Esophagus squamous epithelium (tissue), 5 donors: Measurements from ENCODE around the gene GALNT7. TPM values are rescaled to one million over a fixed set of nuclear protein-coding genes. Genes with fewer than 3 reads are reported as not detected.

Experiments used
- DNase-seq: peaks from one replicate; lab custom pipeline; 2025; lab: John Stamatoyannopoulos, UW
- H3K27ac ChIP-seq, 4 donors: fragments of 200-600 bp; sonication (generic); one replicate each; pipeline ENCODE4 v1.5.1; 2016 to 2019; ENCODE audit warnings: mild to moderate bottlenecking in 1 of 4
- H3K27me3 ChIP-seq, 4 donors: fragments of 200-600 bp; sonication (generic); 1 replicate in 3 of 4; 2 replicates in 1 of 4; pipeline versions ENCODE4 v1.5.1 to v1.6.0; 2017 to 2021; ENCODE audit warnings: antibody characterized with exemption in 1 of 4
- H3K36me3 ChIP-seq, 3 donors: fragments of 200-600 bp; sonication (generic); one replicate each; pipeline ENCODE4 v1.5.1; 2016 to 2019
- H3K4me1 ChIP-seq, 3 donors: fragments of 200-600 bp; sonication (generic); one replicate each; pipeline ENCODE4 v1.5.1; 2017 to 2019
- H3K4me3 ChIP-seq, 4 donors: fragments of 200-600 bp; sonication (generic); 1 replicate in 3 of 4; 2 replicates in 1 of 4; pipeline ENCODE4 v1.5.1; 2016 to 2019; ENCODE audit warnings: mild to moderate bottlenecking in 2 of 4, moderate library complexity in 1 of 4
- H3K9me3 ChIP-seq, 3 donors: fragments of 200-600 bp; sonication (generic); one replicate each; pipeline ENCODE4 v1.5.1; 2016 to 2019
- CTCF ChIP-seq, 6 experiments: fragments of 450-650 bp in 4 of 6; fragments of 200-600 bp in 2 of 6; sonication (generic) in 2 of 6; IDR thresholded peaks; one replicate each; pipeline ENCODE4 v1.5.1; 2016 to 2019; ENCODE audit warnings: antibody characterized with exemption in 6 of 6, mild to moderate bottlenecking in 4 of 6, moderate library complexity in 4 of 6
- POLR2A ChIP-seq, 4 donors: fragments of 450-650 bp; IDR thresholded peaks; one replicate each; pipeline ENCODE4 v1.6.1; 2017; ENCODE audit warnings: antibody characterized with exemption in 4 of 4, mild to moderate bottlenecking in 4 of 4, moderate library complexity in 3 of 4
- WGBS, 2 donors: methylation state at CpG; one replicate each; pipeline ENCODE4 v1.1.5; 2018; 5-methylcytosine and 5-hydroxymethylcytosine counted together
- intact Hi-C: fragments of 100-400 bp; cut with DNase I; formaldehyde crosslinking; loops from one replicate; pipeline ENCODE4 v1.15.0; 2022
- total RNA-seq, 4 donors: library from RNA; depleted of rRNA; stranded (reverse); fragments of >200 nt; gene quantifications; one replicate each; pipeline ENCODE4 v1.1.0, GENCODE V29; 2016
- donor health status: DM: yes; HTN: yes; CAD: no.

Gene GALNT7
- total RNA-seq, 4 donors from 2014 or later = 17.9 to 33.8 (median 23.6) TPM

DNA sequence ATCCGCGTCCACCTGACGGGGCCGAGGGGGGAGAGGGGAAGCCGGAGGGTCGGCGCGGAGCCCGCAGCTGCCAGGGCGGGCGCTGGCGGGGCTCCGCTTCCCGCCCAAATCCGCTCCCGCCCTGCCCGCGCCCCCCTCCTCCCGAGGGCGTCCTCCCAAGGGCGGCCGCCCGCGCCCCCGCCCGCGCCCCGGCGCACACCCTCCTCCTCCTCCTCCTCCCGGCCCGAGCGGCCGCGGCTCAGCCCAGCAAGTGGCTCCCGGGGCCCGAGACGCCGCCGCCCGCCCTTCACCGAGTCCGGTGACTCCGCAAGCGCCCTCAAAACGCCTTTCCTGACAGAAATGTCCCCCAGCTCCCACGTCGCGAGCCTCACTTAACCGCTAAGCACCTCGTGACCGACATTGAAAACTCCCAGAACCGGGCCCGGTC is 165.1 kb downstream of the GALNT7 start:
- intact Hi-C loops = loop anchor here (5.0 kb wide), 1 partner anchor 34 kb away; no protein-coding TSS in a partner anchor
- DNase-seq = peak; percentile 36
- peaks cover 0 to 42% (median 11%) of the 10 kb centered on the region in 3 donors for H3K4me1 ChIP-seq
- peak overlapping the region; percentile 53 to 94 (median 90) for H3K4me3 ChIP-seq
- no peak for TF ChIP-seq CTCF (IDR thresholded peaks at IDR 0.05)
- no peak for TF ChIP-seq POLR2A (IDR thresholded peaks at IDR 0.05)
- no peaks in the 10 kb centered on the region for H3K27me3 ChIP-seq
- 0% methylated on average over 13 of the region's 53 CpGs; no CpG with 5 or more reads in 1 of the 2 donors for WGBS, 2 donors
- peaks cover 0 to 33% (median 2%) of the 10 kb centered on the region in 3 donors for H3K36me3 ChIP-seq
- no peaks in the 10 kb centered on the region for H3K9me3 ChIP-seq
- peak overlapping the region; percentile 93 to 100 (median 99) for H3K27ac ChIP-seq

DNA sequence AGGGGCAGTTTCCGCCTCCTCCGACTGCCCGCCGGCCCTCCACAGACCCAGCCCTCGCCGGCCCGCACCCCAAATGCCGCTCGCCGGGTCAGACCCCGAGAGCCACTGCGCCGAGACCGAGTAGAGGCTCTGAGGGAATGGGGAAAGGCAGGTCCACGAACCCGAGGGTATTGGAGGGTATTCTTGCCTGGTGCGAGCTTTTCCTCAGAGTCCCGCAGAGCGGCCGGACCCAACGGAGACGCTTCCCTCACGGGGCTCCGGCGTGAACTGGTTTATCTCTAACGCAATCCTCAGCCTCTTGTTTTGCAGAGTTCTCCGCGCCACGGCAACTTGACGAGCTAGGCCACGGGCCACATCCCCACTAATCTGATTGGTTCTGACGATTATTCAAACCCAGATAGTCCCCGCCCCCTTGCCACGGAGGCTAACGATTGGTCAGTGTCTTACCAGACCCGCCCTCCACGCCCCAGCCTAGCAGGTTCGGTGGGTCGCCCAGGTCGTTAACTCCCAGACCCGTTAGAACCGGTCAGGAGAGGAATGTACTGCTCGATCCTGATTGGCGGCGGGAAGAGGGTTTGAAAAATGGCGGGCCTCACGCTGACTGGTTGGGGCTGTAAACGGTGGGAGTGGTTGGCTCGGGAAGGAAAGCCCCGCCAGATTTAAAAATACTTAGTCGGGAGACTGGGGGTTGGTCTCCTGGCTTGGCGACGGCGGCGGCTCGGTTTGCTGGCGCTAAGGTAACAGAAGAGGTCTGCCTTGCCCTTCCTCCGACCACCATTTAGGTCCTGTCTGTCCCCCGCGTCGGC is 165.7 kb downstream of the GALNT7 start, which contains the start of gene HMGB2:
Gene HMGB2, minus strand, starts transcription at position 274 of the 806 bp plus-strand sequence. CDS start 709 bp downstream, outside the sequence.
- Histone ChIP-seq H3K4me1 (peaks cover 0 to 42% (median 11%) of the 10 kb centered on the region in 3 donors), H3K9me3 (no peaks in the 10 kb centered on the region), H3K27ac (peak within 1 kb of the TSS; percentile 93 to 100 (median 99)), H3K4me3 (peak within 1 kb of the TSS; percentile 53 to 94 (median 90)), H3K27me3 (no peaks in the 10 kb centered on the region), H3K36me3 (peaks cover 0 to 27% (median 0%) of the 10 kb centered on the region in 3 donors)
- TF ChIP-seq POLR2A (IDR thresholded peaks at IDR 0.05) = peak in 3 of 4 donors; percentile 93 to 99 (median 99)
- TF ChIP-seq CTCF (IDR thresholded peaks at IDR 0.05) = peak in 1 of 6 experiments; percentile 13
- intact Hi-C loops = loop anchor here (5.0 kb wide), 1 partner anchor 33 kb away; no protein-coding TSS in a partner anchor
- 0 to 1% methylated on average over 14 to 38 of the region's 61 CpGs for WGBS, 2 donors
- DNase-seq = peak; percentile 100

DNA sequence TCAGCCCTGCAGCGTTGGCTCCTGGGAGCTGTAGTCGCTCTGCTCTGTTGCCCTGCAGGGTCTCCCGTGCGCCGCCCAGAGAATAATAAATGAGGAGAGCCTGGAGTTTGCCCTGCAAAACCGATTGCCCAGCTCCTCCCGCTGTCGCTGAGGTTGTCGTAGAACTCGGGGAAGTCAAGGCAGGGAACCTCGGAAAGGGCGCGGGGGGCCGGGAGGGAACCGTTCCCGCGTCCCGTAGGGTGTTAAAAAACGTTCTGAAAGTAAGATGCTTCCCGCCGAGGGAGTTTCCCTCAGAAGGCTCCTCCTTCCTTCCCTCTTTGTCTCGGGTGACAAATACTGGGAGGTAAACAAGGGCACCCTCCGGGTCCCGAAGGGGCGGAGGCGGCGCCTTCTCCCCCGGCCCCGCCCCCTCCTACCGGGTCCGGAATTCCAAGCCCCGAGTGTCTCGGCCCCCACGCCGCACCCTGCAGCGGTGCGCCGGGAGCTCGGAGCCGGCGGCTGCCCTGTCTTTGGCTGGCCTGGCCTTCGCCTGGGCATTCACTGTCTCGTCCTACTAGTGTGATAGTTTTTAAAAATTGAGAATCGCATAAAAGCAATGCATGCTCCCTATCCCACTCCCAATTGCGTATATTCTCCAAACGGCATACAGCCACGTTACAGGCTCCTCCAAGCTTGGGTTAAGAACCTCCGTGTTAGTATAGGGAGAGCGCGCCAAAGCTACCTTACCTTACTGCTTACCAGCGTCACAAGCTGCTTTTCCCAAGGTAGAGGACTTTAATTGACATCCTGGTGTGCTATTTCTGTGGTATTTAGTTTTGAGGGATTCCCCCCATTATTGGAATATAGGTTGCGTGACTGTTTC is 166.5 kb downstream of the GALNT7 start:
- intact Hi-C loops = loop anchor here (5.0 kb wide), 1 partner anchor 32 kb away; no protein-coding TSS in a partner anchor
- Histone ChIP-seq H3K4me1 (peaks cover 0 to 42% (median 11%) of the 10 kb centered on the region in 3 donors), H3K36me3 (peaks cover 0 to 19% (median 0%) of the 10 kb centered on the region in 3 donors), H3K9me3 (no peaks in the 10 kb centered on the region), H3K27me3 (no peaks in the 10 kb centered on the region), H3K27ac (peak overlapping the region; percentile 78 to 100 (median 99)), H3K4me3 (peak overlapping the region; percentile 53 to 94 (median 90))
- no peak for DNase-seq
- 3 to 5% methylated on average over 8 to 22 of the region's 52 CpGs for WGBS, 2 donors
- peak in 3 of 4 donors; percentile 24 to 65 (median 25) for TF ChIP-seq POLR2A (IDR thresholded peaks at IDR 0.05)
- TF ChIP-seq CTCF (IDR thresholded peaks at IDR 0.05) = no peak

GRCh38 chr4:173337463-173337862 is 168.9 kb downstream of the GALNT7 start:
- Histone ChIP-seq H3K36me3 (no peaks in the 10 kb centered on the region), H3K4me3 (no peak overlapping the region), H3K27me3 (no peaks in the 10 kb centered on the region), H3K27ac (no peak overlapping the region), H3K4me1 (peaks cover 0 to 20% (median 0%) of the 10 kb centered on the region in 3 donors), H3K9me3 (no peaks in the 10 kb centered on the region)
- 79 to 100% methylated on average over 2 of the region's 2 CpGs for WGBS, 2 donors
- no peak for TF ChIP-seq POLR2A (IDR thresholded peaks at IDR 0.05)
- no peak for TF ChIP-seq CTCF (IDR thresholded peaks at IDR 0.05)
- no peak for DNase-seq
- intact Hi-C loops = no loop called here
